Keratinocyte (primary cell): Measurements from ENCODE around the gene PPP1R14B. TPM values are rescaled to one million over a fixed set of nuclear protein-coding genes. Genes with fewer than 3 reads are reported as not detected.

Experiments used
- DNase-seq: peaks from one replicate; pipeline ENCODE4 v3.0.0-alpha.2; 2011; ENCODE audit warnings: low read depth, missing footprints, low spot score
- FAIRE-seq: peaks from 2 replicates; lab custom pipeline; 2011; peaks lifted over from hg19 to GRCh38; lab: Jason Lieb, UNC
- H2AFZ ChIP-seq: 2 replicates; pipeline ENCODE4 v1.6.0; 2012; ENCODE audit warnings: low read length, control low read depth, inconsistent platforms; ENCODE audit not compliant: control insufficient read depth
- H3K27ac ChIP-seq: 2 replicates; pipeline ENCODE4 v1.5.1; 2011; ENCODE audit warnings: low read length; ENCODE audit not compliant: control insufficient read depth, insufficient read depth
- H3K27me3 ChIP-seq: 3 replicates; pipeline ENCODE4 v1.6.0; 2011; ENCODE audit warnings: low read length; ENCODE audit not compliant: control insufficient read depth, insufficient read depth; ENCODE audit errors: extremely low read depth
- H3K36me3 ChIP-seq, 2 experiments: 2 replicates in 1 of 2; 3 replicates in 1 of 2; pipeline ENCODE4 v1.5.1; 2011; ENCODE audit warnings: low read length in 2 of 2, mild to moderate bottlenecking in 1 of 2; ENCODE audit not compliant: control insufficient read depth in 2 of 2, insufficient read depth in 2 of 2; ENCODE audit errors: extremely low read depth in 1 of 2
- H3K4me1 ChIP-seq: 3 replicates; pipeline ENCODE4 v1.5.1; 2011; ENCODE audit warnings: low read length; ENCODE audit not compliant: control insufficient read depth, insufficient read depth; ENCODE audit errors: extremely low read depth
- H3K4me2 ChIP-seq: 3 replicates; pipeline ENCODE4 v1.6.0; 2011; ENCODE audit warnings: low read depth, low read length; ENCODE audit not compliant: control insufficient read depth, insufficient read depth; ENCODE audit errors: extremely low read depth
- H3K4me3 ChIP-seq, 3 experiments: fragments of 200-600 bp in 1 of 3; sonication (generic) in 1 of 3; 2 replicates in 2 of 3; 3 replicates in 1 of 3; pipeline ENCODE4 v1.5.1; 2011 to 2016; ENCODE audit warnings: low read length in 3 of 3, mild to moderate bottlenecking in 3 of 3, control low read depth in 2 of 3, inconsistent platforms in 1 of 3, low read depth in 1 of 3, mixed read lengths in 1 of 3, mixed run types in 1 of 3, moderate library complexity in 1 of 3; ENCODE audit not compliant: control insufficient read depth in 2 of 3, insufficient read depth in 2 of 3; ENCODE audit errors: extremely low read depth in 1 of 3
- H3K79me2 ChIP-seq: 2 replicates; pipeline ENCODE4 v1.6.0; 2012; ENCODE audit warnings: low read length; ENCODE audit not compliant: control insufficient read depth, insufficient read depth
- H3K9ac ChIP-seq: 3 replicates; pipeline ENCODE4 v1.6.0; 2011; ENCODE audit warnings: low read length; ENCODE audit not compliant: control insufficient read depth, insufficient read depth; ENCODE audit errors: extremely low read depth
- H3K9me1 ChIP-seq: 3 replicates; pipeline ENCODE4 v1.6.0; 2011; ENCODE audit warnings: low read length; ENCODE audit not compliant: control insufficient read depth, insufficient read depth; ENCODE audit errors: extremely low read depth
- H3K9me3 ChIP-seq: 2 replicates; pipeline ENCODE4 v1.5.1; 2012; ENCODE audit warnings: low read depth, low read length; ENCODE audit not compliant: control insufficient read depth
- H4K20me1 ChIP-seq: 3 replicates; pipeline ENCODE4 v1.6.0; 2011; ENCODE audit warnings: low read length; ENCODE audit not compliant: control insufficient read depth, insufficient read depth; ENCODE audit errors: extremely low read depth
- CTCF ChIP-seq, 3 experiments: IDR thresholded peaks in 1 of 3; conservative IDR thresholded peaks in 1 of 3; optimal IDR thresholded peaks in 1 of 3; 2 replicates in 2 of 3; 3 replicates in 1 of 3; pipeline versions ENCODE3 to v1.5.1; 2011; ENCODE audit warnings: low read length in 3 of 3, mild to moderate bottlenecking in 3 of 3, moderate library complexity in 2 of 3, control low read depth in 1 of 3, inconsistent platforms in 1 of 3; ENCODE audit not compliant: insufficient read depth in 2 of 3; ENCODE audit errors: extremely low read depth in 1 of 3
- EZH2 ChIP-seq: IDR thresholded peaks from one replicate; pipeline ENCODE4 v1.6.1; 2012; ENCODE audit warnings: inconsistent platforms, mild to moderate bottlenecking, low read length, moderate library complexity
- dilution Hi-C: fragments of 300-500 bp; cut with MboI; formaldehyde crosslinking; loops from one replicate; pipeline ENCODE4 v1.7.0; 2020; ENCODE audit warnings: low sequenced_read_pairs; ENCODE audit not compliant: extremely low pct_ligation_motif_present
- polyA plus RNA-seq, 5 experiments: library from polyadenylated mRNA; depleted of rRNA in 3 of 5; stranded (reverse) in 3 of 5; stranded (forward) in 1 of 5; unstranded in 1 of 5; fragments of >200 nt; gene quantifications; 1 replicate in 1 of 5; 2 replicates in 3 of 5; 3 replicates in 1 of 5; pipeline versions ENCODE4 v1.2.1 to v1.2.3, GENCODE V29; 2011 to 2012; ENCODE audit warnings: missing spikeins in 2 of 5, low read depth in 1 of 5, low replicate concordance in 1 of 5

PPP1R14B gene
- polyA plus RNA-seq, 1 donor (not counting 4 experiments of a cell fraction or from before 2014, with no cell fraction given), result 208 TPM

- Histone ChIP-seq H4K20me1 (no peaks in the 10 kb centered on the region), H2AFZ (no peak within 1 kb of the TSS), H3K27me3 (no peaks in the 10 kb centered on the region), H3K4me1 (peaks cover 54% of the 10 kb centered on the region), H3K9ac (peak within 1 kb of the TSS; percentile 58), H3K9me1 (peaks cover 2% of the 10 kb centered on the region), H3K4me2 (peak within 1 kb of the TSS; percentile 82), H3K79me2 (no peaks in the 10 kb centered on the region), H3K9me3 (no peaks in the 10 kb centered on the region), H3K4me3 (peak within 1 kb of the TSS; percentile 49 to 65 (median 63)), H3K27ac (no peak within 1 kb of the TSS), H3K36me3 (peaks cover 10 to 25% of the 10 kb centered on the region in 2 experiments)
- no peak for FAIRE-seq
- TF ChIP-seq CTCF (optimal IDR thresholded peaks at IDR 0.05 in 1 of 3, IDR thresholded peaks at IDR 0.05 in 1 of 3, conservative IDR thresholded peaks at IDR 0.05 in 1 of 3; ENCODE audit: extremely low read depth in 1 of 3, insufficient read depth in 2 of 3, low read length in 3 of 3), result no peak
- no peak for TF ChIP-seq EZH2
- dilution Hi-C loops, result no loop called here
- DNase-seq, result no peak
Measured at GRCh38 chr11:64233913-64234586, 12.7 kb downstream of the PPP1R14B start, which contains the start of gene VEGFB. TSS of gene VEGFB (plus strand) at chr11:64234584. CDS start at chr11:64234834, 250 bp downstream.

- H3K27me3 ChIP-seq, result no peaks in the 10 kb centered on the region
- H4K20me1 ChIP-seq, result no peaks in the 10 kb centered on the region
- no peak overlapping the region for H3K9ac ChIP-seq
- H3K79me2 ChIP-seq, result no peaks in the 10 kb centered on the region
- H3K4me1 ChIP-seq, result peaks cover 53% of the 10 kb centered on the region
- H3K4me2 ChIP-seq, result peak overlapping the region; percentile 37
- no peak overlapping the region for H3K27ac ChIP-seq
- H3K36me3 ChIP-seq, result peaks cover 3 to 14% of the 10 kb centered on the region in 2 experiments
- no peaks in the 10 kb centered on the region for H3K9me3 ChIP-seq
- FAIRE-seq (no peak), DNase-seq (no peak)
- H3K9me1 ChIP-seq, result peaks cover 2% of the 10 kb centered on the region
- no peak for TF ChIP-seq CTCF (optimal IDR thresholded peaks at IDR 0.05 in 1 of 3, IDR thresholded peaks at IDR 0.05 in 1 of 3, conservative IDR thresholded peaks at IDR 0.05 in 1 of 3; ENCODE audit: extremely low read depth in 1 of 3, insufficient read depth in 2 of 3, low read length in 3 of 3)
- no peak for TF ChIP-seq EZH2
- no peak overlapping the region for H3K4me3 ChIP-seq
- no peak overlapping the region for H2AFZ ChIP-seq
- dilution Hi-C loops, result no loop called here
Measured at GRCh38 chr11:64232967-64233315, 13.8 kb downstream of the PPP1R14B start.
